ENCODE data around the gene ST6GAL1.
"Not testable (repeated sequence)": the region's sequence is repeated elsewhere in the genome, so short reads cannot be mapped to it uniquely, and the experiment has no call there.

ST6GAL1 gene

DNA sequence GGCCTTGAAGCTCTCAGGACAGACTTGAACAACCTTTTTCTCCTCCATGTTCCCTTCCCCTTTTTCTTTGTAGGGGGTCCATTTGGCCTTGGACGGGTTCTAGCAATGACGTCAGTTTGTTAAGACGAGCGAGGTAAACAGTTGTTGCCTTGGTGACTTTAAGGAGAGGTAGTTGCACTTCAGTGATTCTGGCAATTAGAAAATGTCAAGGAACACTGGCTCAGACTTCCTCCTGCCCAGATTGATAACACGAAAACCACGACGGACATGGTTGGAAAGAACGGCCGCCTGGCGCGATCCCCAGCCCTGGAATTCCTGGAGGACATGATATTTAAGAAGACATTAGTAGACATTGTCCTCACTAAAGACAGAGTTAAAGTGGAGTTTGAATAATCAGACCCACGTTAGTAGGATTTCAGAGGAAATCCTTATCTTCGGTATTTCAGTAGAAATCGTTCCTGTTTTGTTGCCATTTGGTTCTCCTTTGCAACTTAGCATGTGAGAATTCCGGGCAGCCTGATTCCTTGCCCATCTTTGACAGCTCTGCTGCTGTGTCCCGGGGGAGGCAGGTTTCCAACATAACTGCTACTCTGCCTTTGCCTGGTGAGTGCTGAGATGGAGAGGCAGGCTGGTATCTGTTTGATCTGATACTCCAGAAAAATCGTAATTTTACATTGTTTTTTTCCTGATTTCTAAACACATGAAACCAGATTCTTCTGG, 87.3 kb downstream of the ST6GAL1 start:
- in situ Hi-C loops (cut with HindIII; ENCODE audit: low sequenced_read_pairs): no loop called here

DNA sequence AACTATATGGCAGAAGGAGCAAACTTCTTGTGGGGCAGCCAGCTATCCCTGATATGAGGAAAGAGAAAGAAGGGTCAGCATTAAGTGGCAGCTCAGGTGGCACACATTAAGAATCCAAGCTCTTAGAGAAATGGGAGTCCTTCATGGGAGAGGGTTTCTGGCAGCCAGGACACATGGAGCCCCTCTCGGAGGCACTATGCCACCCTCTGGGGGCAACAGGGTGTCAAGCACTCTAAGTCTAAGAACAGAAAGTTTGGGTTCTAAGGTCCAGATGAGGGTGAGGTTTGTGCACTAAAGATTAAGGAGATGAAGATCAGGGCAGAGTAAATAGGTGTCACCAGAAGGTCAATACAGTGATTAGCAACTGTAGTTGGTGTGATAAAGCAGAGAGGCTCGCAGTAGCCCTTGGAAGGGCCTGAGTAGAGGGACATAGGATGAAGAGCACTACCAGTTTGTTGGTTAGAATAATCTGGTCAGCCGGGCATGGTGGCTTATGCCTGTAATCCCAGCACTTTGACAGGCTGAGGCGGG, 89.3 kb downstream of the ST6GAL1 start:
- in situ Hi-C loops (cut with HindIII; ENCODE audit: low sequenced_read_pairs): no loop called here

DNA sequence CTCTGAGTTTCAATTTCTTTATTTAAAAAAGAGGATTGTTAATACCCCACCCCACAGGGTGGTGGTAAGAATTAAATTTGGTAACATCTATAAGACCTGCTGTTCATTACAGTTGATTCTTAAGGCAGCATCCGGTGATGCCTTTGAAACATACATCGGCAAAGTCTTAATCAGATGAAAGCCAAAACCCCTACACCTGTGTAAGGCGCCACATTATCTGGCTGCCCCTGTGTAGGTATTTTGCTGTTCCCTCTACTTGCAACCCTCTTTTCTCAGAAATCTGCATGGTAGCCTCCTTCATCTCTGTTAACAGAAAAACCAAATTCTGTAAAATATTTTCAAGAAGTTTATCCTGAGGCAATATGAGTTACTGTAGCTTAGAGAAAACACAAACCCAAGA, 90.0 kb downstream of the ST6GAL1 start:
- in situ Hi-C loops (cut with HindIII; ENCODE audit: low sequenced_read_pairs): no loop called here

DNA sequence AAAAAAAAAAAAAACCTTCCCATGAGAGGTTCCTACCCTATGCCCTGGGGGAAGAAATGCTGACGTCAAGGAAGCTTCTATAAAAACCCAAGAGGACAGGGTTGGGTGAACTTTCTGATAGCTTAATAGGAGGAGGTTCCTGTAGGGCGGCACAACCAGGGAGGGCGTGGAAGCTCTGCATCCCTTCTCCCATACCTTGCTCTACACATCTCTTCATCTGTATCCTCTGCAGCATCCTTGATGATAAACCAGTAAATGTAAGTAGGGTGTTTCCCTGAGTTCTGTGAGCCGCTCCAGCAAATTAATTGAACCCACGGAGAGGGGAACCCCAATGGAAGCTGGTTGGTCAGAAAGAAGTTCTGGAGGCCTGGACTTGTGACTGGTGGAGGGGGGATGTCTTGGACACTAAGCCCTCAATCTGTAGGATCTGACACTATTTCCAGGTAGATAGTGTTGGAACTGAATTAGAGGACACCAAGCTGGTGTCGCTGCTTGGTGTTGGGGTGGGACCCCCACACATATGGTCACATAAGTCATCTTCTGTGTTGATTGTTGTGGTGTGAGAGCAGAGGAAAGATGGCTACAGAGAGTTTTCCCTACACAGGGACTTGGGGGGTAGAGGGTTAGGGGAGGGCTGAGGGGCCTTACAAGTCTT, 91.5 kb downstream of the ST6GAL1 start:
- in situ Hi-C loops (cut with HindIII; ENCODE audit: low sequenced_read_pairs): no loop called here

DNA sequence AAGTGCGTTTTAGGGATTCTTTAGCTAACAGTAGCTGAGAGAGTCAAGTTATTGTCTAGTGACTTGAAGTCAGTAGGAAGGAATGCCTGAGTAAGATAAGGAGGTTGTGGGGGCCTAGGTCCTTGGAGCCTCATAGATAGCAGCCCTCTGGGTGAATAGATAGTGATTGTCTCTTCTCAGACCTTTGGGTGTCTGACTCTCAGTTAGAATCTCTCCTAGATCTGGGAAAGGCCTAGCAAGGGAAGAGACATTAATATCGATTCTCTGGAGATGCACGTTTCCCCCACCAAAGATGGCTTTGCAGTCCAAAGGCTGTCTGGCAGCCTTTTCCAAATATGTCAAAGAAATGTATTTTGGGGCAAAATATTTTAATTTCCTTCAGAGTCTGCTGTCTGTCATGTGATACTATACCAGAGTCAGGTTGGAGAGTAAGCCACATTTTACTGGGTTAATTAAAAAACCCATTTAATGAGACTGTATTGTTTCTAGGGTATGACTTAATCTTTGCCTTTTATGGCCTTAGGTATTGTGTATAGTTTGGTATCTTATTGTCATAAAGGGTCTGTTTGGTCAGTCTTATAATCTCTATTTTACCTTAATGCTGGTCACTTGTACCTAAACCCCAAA, 92.2 kb downstream of the ST6GAL1 start:
- in situ Hi-C loops (cut with HindIII; ENCODE audit: low sequenced_read_pairs): no loop called here

DNA sequence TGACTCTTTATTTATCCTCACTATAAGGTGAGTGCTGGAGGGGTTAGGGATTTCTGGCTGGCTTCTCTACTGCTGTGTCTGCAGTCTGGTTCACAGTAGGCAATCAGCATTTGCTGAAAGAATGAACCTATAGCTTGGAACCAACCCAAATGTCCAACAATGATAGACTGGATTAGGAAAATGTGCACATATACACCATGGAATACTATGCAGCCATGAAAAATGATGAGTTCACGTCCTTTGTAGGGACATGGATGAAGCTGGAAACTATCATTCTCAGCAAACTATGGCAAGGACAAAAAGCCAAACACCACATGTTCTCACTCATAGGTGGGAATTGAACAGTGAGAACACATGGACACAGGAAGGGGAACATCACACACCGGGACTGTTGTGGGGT, 93.0 kb downstream of the ST6GAL1 start:
- in situ Hi-C loops (cut with HindIII; ENCODE audit: low sequenced_read_pairs): not testable (repeated sequence)

DNA sequence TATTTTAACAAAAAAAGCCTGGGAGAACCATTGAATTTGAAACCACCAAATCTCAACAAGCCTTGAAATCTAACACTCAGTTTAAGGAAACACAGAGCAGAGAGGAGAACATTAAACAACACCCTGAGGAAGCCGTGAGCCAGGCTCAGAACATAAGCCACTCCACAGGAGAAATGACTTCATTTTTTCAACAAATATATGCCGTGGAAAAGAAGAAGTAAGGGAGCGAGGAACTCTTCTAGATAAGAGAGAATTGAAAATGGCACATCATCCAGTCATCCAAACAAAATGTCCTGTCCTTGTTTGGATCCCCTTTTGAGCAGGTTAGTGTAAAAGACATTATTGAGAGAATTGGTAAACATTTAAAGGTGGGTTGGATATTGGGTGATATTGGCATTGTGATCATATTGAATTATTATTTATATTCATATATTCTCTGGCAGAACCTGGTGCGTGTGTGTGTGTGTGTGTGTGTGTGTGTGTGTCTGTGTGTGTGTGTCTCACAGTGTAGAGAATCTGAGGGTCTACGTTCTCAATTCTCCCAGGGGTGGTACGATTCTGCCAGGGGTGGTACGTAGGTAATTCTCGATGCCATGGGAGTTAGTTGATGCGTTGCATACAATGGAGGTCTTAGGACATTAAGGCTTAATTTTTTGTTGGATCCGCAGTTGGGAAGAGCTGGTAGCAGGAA, 94.4 kb downstream of the ST6GAL1 start:
- in situ Hi-C loops (cut with HindIII; ENCODE audit: low sequenced_read_pairs): no loop called here

DNA sequence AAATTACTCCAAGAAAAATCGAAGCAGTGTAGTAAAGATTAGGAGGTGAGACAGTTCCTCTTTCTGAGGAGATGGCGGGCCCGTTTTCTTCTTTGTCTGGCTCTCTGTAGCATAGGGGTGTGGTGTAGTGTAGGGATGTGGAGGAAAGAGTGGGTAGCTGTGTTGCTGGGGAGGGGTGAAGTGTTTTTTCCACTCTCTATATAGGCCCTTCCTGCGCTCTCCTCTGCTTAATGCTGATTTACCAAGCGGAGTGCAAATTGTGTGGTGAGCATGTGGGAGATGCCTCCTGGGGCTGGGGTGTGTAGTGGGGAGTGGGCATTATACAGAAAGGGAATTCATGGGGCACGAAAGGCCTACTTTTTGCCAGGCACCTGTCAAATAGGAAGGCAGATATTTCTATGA, 94.9 kb downstream of the ST6GAL1 start:
- in situ Hi-C loops (cut with HindIII; ENCODE audit: low sequenced_read_pairs): no loop called here

DNA sequence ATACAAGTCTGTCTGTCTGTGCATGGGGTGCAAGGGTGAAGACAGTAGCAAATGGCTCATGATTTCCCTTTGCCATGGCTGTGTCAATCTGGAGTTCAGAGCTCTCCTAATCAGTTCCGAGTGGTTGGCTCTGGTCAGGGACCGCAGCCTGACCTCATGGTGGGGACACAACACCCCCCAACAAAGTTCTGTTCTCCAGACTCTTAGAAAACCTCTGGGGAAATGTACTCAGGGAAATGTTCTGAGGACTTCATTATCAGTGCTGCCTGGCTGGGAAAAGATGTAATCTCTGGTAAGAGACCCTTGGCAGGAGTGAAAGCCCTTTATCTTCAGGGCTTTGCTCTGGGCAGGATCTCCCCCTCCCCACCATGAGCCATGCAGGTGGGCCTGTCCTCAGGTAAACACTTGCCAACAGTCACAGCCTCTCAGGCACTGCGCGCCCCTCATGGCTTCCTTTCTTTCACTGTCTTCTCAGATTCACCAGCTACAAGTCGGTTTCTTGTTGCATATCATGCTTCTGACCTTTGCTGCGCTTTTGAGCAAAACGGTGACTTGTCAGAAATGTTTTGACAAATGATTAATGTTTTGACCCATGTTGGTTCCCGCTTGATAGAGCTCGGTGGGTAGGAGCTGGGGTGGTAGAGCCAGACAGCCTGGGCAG, 95.5 kb downstream of the ST6GAL1 start:
- in situ Hi-C loops (cut with HindIII; ENCODE audit: low sequenced_read_pairs): no loop called here

DNA sequence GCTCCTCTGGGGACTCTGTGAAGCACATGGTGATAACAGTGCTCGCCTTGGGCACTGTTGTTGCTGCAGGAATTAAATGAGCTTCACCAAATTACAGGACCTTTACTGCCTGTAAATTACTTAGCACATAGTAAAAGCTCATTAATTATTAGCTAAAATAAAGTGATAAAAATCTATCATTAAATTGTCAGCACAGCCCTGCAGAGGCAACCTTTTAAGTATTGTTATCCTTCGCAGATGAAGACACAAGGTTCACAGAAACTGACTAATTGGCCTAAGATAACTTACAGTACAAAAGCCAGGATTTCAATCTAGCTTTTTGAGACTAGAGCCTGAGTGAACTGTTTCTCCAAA, 96.0 kb downstream of the ST6GAL1 start:
- in situ Hi-C loops (cut with HindIII; ENCODE audit: low sequenced_read_pairs): no loop called here

DNA sequence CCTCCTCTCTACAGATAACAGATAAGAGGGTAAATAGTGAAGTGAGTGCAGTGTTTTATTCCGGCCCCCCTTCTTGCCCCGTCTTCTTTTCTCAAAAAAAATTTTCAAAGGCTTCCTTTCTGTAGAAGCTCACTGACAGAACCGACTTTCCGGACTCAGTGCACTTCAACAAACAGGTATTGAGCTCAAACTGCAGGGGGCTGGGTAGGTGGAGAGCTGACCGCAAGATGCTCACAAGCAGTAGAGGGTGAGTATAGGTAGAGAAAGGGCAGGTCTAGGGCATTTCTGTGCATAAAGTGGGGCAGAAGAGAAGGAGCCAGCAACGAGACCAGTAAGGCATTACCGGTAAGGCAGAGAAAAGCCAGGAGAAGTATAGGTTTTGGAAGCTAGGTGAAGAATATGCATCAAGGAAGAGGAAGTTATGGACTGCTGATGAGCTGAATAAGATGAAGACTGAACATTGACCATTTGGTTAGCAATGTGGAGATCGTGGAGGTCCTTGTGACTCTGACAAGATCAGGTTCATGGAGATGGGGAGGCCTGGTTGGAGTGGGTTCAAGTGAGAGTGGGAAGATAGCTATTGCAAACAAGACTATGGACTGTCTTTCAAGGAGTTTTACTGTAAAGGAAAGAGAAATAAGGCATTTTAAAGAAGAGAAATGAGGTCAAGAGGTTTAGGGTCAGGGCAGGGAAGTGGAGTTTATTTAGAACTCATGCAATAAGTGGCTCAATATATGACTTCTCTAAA, 97.4 kb downstream of the ST6GAL1 start:
- in situ Hi-C loops (cut with HindIII; ENCODE audit: low sequenced_read_pairs): no loop called here

DNA sequence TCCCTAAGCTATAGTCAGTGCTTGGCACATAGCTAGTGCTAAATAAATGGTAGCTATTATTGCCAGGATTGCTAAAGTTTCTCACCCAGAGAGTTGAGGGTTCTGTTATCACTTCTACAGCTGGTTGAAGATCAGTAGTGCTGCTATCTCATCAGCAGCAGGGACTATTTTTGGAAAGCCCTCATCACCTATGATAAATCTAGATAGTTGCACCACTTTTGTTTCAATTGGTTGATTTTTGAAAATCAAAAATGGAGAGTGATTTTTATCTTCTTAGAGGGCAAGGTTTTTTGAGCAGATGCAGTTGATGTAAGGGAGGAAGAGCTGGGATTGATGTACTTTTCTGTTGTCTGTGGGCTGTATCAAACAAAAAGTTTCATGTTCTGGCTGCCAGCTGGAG, 101.6 kb downstream of the ST6GAL1 start:
- in situ Hi-C loops (cut with HindIII; ENCODE audit: low sequenced_read_pairs): no loop called here

DNA sequence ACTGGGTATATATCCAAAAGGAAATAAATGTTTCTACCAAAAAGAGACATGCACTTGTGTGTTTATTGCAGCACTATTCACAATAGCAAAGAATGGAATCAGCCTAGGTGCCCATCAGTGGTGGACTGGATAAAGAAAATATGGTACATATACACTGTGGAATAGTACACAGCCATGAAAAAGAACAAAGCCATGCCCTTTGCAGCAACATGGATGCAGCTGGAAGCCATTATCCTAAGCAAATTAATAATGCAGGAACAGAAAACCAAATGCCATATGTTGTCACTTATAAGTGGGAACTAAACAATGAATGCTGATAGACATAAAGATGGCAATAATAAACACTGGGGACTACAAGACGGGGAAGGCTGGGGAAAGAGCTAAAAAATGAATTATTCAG, 106.1 kb downstream of the ST6GAL1 start:
- in situ Hi-C loops (cut with HindIII; ENCODE audit: low sequenced_read_pairs): no loop called here

DNA sequence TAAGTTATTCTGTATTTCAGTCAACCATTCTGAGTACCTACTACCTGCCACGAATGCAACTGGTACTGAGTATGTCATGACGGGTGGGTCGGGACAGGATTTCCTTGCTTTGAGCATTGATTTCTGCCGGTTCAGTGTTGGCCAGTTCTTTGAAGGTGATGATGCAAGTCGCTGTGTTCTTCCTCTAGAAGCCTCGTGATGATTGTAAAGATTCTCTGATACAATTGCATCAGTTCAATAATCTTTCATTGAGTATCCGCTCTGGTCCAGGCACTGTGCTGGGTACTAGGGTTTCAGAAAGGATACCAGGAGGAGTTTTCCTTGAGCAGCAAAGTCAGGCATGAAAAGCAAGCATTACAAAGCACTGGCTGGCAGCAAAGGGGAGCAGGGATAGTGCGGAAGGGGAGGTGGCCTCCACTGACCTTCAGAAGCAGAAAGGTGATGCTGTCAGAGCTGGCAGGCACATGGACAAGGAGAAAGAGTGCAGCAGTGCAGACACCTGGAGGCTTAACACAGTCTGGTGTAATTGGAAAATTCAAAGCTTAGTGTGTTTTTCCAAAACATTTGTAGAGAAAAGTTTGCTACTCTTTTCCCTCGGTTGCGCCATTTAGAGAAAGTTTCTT, 108.9 kb downstream of the ST6GAL1 start:
- in situ Hi-C loops (cut with HindIII; ENCODE audit: low sequenced_read_pairs): no loop called here

DNA sequence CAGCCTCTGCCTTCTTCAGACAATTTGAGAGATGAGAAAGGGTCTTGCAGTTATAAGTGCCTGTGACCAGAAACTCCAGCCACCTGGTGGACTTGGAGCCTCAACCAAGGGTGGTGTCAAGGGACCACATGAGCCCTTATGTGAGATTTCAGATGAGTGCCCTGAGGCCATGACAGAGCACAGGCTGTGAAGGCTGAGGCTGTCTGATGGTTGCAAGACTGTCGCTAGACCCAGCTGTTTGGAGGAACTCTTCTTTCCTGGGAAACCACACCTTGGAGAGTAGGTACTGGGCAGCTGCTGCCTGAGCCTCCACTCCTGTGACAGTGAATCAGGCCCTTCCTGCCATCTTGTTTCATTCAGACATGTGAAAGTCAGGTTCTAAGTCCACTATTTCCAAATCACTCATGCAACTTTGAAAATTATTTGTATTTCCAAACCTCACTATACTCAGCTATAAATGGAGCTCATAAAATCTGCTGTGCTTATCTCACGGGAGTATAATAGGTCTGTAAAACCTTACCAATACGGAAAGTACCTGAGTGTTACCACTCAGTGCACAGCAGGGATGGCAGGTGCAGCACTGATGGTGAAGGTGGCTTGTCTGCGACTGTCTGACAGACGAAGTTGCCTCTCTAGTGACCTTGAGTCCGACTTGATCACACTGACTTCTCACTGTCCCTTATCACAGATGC, 109.5 kb downstream of the ST6GAL1 start:
- in situ Hi-C loops (cut with HindIII; ENCODE audit: low sequenced_read_pairs): no loop called here

DNA sequence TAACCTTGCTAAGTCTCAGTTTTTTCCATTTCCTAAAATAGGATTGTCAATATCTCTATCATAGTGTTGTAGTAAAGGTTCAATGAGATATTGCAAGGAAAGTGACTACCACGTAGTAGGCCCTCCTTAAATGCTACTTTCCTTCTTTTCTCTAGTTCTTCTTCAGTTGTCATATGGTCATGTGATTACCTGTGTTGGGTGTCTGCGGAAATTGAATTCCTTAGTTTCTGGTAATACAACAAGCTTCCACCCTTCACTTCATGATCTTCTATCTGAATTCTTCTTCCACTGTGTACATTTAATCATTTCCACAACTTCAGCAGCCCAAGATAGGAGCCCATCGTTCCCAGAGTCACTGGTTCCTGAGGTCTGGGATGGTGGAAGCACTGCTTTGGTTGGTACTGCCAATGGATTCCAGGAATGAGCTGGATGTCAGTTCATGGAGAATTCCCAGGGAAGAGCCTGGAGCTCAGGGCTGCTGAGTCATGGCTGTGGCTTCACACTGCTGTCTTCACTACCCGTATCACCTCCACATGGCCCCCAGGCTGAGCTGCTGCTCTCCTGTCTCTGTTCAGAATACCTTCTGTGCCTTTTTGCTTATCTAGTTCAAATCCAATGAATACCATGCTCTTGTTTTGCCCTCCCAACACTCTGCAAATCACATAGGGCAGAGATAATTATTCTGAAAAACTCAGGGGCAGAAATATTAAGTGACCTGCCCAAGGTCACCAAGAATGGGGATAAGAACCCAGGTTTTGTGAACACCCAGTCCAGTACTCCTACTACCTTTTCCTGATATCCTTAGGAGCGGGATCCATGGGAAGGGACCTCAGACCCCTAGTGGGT, 110.4 kb downstream of the ST6GAL1 start:
- in situ Hi-C loops (cut with HindIII; ENCODE audit: low sequenced_read_pairs): no loop called here

DNA sequence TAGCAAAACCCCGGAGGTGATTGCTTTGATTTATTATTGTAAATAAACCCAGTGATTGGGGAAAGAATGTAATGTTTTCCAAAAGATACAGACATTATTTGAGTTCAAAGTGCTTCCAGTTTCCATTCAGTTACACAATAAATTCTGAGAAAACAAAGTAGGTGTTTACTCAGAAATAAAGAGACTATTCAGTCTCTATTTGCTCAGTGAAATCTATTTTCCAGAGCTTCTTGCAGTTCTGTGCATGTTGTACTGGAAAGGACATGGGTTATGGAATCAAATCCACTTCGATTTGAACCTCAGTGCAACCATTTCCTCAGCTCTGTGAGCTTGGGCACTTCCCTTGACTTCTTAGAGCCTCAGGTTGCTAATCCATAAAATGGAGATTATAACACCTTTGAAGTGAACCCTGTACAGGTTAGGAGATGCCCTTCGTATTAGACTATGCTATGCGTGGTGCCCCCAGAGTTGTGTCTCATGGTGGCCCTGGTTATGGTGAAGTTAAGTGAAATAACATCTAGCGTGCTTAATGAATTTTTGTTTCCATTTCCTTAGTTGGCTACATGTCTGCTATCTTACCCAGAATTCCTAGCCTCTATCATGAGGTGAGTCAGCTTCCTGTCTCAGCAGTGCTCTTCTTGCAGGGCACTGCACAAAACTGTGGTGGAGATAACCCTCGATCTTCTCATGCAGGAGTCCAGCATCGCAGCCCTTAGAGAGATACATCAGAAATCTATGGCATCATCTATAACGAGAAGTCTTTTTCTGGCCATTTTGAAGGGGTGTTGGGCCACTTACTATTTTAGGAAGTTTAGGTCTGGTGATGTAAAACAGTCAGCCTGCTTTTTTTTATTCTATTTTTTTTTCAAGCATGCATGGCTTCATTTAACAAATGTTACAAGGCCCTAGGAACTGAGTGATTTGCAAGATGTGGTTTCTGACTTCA, 111.3 kb downstream of the ST6GAL1 start:
- in situ Hi-C loops (cut with HindIII; ENCODE audit: low sequenced_read_pairs): no loop called here
